Measurements from ENCODE around the gene RBFOX2. TPM values are rescaled to one million over a fixed set of nuclear protein-coding genes. Genes with fewer than 3 reads are reported as not detected.

RBFOX2 gene
- total RNA-seq, 2 donors from 2014 or later, result 104 to 120 TPM

DNA sequence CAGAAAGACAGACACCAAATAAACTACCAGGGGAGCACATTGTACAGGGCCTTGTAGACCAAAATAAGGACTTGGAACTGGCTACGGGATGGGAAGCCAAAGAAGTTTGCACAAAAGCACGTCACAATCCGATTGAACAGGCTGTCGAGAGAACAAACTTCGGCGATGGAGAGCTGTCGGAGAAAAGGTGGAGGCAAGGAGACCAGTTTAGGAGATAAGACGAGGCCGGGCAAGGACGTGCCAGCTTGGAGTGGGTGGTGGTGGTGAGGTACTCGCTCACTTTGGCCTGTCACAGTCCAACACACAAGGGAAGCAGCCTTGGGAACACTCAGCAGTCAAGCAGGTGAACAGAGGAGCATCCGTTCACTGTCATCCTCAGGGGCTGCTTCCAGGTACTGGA is 291.9 kb downstream of the RBFOX2 start:
- no peaks in the 10 kb centered on the region for H3K27me3 ChIP-seq (ENCODE audit: control insufficient read depth, insufficient read depth, low read length, poor library complexity, severe bottlenecking)
- H3K27ac ChIP-seq (ENCODE audit: low read depth, low read length), result no peak overlapping the region
- peaks cover 34% of the 10 kb centered on the region for H3K36me3 Mint-ChIP-seq (ENCODE audit: low read depth)
- no peaks in the 10 kb centered on the region for H3K27me3 Mint-ChIP-seq (ENCODE audit: insufficient read depth)
- H3K4me1 Mint-ChIP-seq, result no peaks in the 10 kb centered on the region
- TF ChIP-seq, protein P1, sequence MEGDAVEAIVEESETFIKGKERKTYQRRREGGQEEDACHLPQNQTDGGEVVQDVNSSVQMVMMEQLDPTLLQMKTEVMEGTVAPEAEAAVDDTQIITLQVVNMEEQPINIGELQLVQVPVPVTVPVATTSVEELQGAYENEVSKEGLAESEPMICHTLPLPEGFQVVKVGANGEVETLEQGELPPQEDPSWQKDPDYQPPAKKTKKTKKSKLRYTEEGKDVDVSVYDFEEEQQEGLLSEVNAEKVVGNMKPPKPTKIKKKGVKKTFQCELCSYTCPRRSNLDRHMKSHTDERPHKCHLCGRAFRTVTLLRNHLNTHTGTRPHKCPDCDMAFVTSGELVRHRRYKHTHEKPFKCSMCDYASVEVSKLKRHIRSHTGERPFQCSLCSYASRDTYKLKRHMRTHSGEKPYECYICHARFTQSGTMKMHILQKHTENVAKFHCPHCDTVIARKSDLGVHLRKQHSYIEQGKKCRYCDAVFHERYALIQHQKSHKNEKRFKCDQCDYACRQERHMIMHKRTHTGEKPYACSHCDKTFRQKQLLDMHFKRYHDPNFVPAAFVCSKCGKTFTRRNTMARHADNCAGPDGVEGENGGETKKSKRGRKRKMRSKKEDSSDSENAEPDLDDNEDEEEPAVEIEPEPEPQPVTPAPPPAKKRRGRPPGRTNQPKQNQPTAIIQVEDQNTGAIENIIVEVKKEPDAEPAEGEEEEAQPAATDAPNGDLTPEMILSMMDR (conservative IDR thresholded peaks at IDR 0.05), result no peak
- H3K4me3 Mint-ChIP-seq, result no peak overlapping the region
- H3K9ac ChIP-seq (ENCODE audit: extremely low read depth, low read length, poor library complexity, severe bottlenecking), result no peak overlapping the region
- H3K9me3 ChIP-seq (ENCODE audit: control insufficient read depth, low read length), result peaks cover 10% of the 10 kb centered on the region
- H3K4me1 ChIP-seq (ENCODE audit: control insufficient read depth, insufficient read depth, low read length), result no peaks in the 10 kb centered on the region
- no peak for DNase-seq
- H3K27ac Mint-ChIP-seq, result no peak overlapping the region
- H3K36me3 ChIP-seq (ENCODE audit: control insufficient read depth, insufficient read depth, low read length), result peaks cover 40% of the 10 kb centered on the region
- WGBS, 2 experiments (ENCODE audit: insufficient coverage in 1 of 2, insufficient read length in 1 of 2), result 96 to 97% methylated on average over 12 of the region's 12 CpGs
- H3K9me3 Mint-ChIP-seq, result peaks cover 12% of the 10 kb centered on the region
- no peak overlapping the region for H3K4me3 ChIP-seq (ENCODE audit: low read length)

DNA sequence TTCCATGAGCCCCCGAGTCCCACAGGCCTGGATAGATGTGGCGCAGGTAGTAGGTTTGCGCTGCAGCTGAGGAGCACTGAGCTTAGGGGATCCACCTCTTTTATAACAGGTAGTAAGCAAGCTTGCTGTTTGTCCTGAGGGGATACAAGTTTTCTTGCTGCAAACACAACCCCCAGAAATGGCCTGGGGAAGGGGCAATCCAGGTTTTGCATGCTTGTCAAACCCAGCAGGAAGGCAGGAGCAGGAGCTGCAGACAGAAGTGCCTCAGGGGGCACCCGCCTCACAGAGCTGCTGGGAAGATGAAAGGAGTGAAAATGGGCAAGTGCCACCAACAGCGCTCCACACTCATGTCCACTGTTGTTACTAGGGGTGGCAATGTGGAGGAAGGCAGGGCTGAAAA is 292.5 kb downstream of the RBFOX2 start:
- Histone ChIP-seq H3K9me3 (ENCODE audit: control insufficient read depth, low read length) (peaks cover 10% of the 10 kb centered on the region), H3K4me1 (ENCODE audit: control insufficient read depth, insufficient read depth, low read length) (no peaks in the 10 kb centered on the region), H3K9ac (ENCODE audit: extremely low read depth, low read length, poor library complexity, severe bottlenecking) (no peak overlapping the region), H3K27ac (ENCODE audit: low read depth, low read length) (no peak overlapping the region), H3K27me3 (ENCODE audit: control insufficient read depth, insufficient read depth, low read length, poor library complexity, severe bottlenecking) (no peaks in the 10 kb centered on the region), H3K4me3 (ENCODE audit: low read length) (no peak overlapping the region), H3K36me3 (ENCODE audit: control insufficient read depth, insufficient read depth, low read length) (peaks cover 34% of the 10 kb centered on the region)
- H3K4me3 Mint-ChIP-seq, result no peak overlapping the region
- peaks cover 34% of the 10 kb centered on the region for H3K36me3 Mint-ChIP-seq (ENCODE audit: low read depth)
- WGBS, 2 experiments (ENCODE audit: insufficient coverage in 1 of 2, insufficient read length in 1 of 2), result 95 to 100% methylated on average over 2 to 5 of the region's 5 CpGs
- peaks cover 1% of the 10 kb centered on the region for H3K27me3 Mint-ChIP-seq (ENCODE audit: insufficient read depth)
- peaks cover 12% of the 10 kb centered on the region for H3K9me3 Mint-ChIP-seq
- no peak overlapping the region for H3K27ac Mint-ChIP-seq
- no peaks in the 10 kb centered on the region for H3K4me1 Mint-ChIP-seq
- TF ChIP-seq, protein P1 (conservative IDR thresholded peaks at IDR 0.05), result no peak
- no peak for DNase-seq

DNA sequence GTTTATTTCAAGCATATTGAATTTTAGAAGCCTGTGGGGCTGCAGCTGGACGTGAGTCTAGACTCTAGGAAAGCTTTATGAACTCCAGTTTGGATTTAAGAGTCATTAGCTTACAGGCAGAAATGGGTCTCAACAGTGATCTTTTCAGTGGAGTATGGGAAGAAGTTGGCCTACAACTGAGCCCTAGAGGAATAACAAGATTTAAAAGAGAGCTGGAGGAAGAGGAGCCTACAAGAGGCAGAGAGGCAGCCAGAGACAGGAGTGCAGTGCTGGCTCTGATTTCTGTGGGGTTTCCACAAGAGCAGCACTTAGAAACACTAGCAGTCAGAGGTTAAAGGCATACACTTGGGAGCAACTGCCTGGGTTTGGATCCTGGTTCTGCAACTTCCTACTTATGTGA is 293.1 kb downstream of the RBFOX2 start:
- TF ChIP-seq, protein P1 (conservative IDR thresholded peaks at IDR 0.05), result no peak
- 87 to 89% methylated on average over 1 of the region's 1 CpG for whole genome bisulfite sequencing, 2 experiments (ENCODE audit: insufficient coverage in 1 of 2, insufficient read length in 1 of 2)
- no peak for DNase-seq

More for the DNA sequence above, 293.1 kb downstream of the RBFOX2 start:
- no peak overlapping the region for H3K27ac ChIP-seq (ENCODE audit: low read depth, low read length)
- H3K4me1 ChIP-seq (ENCODE audit: control insufficient read depth, insufficient read depth, low read length), result no peaks in the 10 kb centered on the region
- H3K9ac ChIP-seq (ENCODE audit: extremely low read depth, low read length, poor library complexity, severe bottlenecking), result no peak overlapping the region
- peaks cover 34% of the 10 kb centered on the region for H3K36me3 Mint-ChIP-seq (ENCODE audit: low read depth)
- H3K4me3 ChIP-seq (ENCODE audit: low read length), result no peak overlapping the region
- no peaks in the 10 kb centered on the region for H3K27me3 ChIP-seq (ENCODE audit: control insufficient read depth, insufficient read depth, low read length, poor library complexity, severe bottlenecking)
- H3K4me3 Mint-ChIP-seq, result no peak overlapping the region
- peaks cover 12% of the 10 kb centered on the region for H3K9me3 Mint-ChIP-seq
- peaks cover 2% of the 10 kb centered on the region for H3K27me3 Mint-ChIP-seq (ENCODE audit: insufficient read depth)
- peaks cover 10% of the 10 kb centered on the region for H3K9me3 ChIP-seq (ENCODE audit: control insufficient read depth, low read length)
- H3K36me3 ChIP-seq (ENCODE audit: control insufficient read depth, insufficient read depth, low read length), result peaks cover 29% of the 10 kb centered on the region
- H3K27ac Mint-ChIP-seq, result no peak overlapping the region
- H3K4me1 Mint-ChIP-seq, result no peaks in the 10 kb centered on the region
